Measurements from ENCODE around the gene VWA5B2. TPM values are rescaled to one million over a fixed set of nuclear protein-coding genes. Genes with fewer than 3 reads are reported as not detected.

Gene VWA5B2
- total and polyA plus RNA-seq, 9 of the 15 experiments (the other 6 are each of a cell fraction or from before 2014, with no cell fraction given) = 0.04 TPM; not detected in 8

- ATAC-seq = no peak
- Histone ChIP-seq H3K4me1 (replicated peaks in 1 of 2; ENCODE audit: control insufficient read depth in 2 of 2, insufficient read depth in 2 of 2, low read length in 2 of 2) (peaks cover 0 to 19% of the 10 kb centered on the region in 2 experiments; a peak in 3 of 5 replicates), H3K9me1 (ENCODE audit: control insufficient read depth, insufficient read depth, low read length) (no peaks in the 10 kb centered on the region), H4K20me1 (replicated peaks; ENCODE audit: control insufficient read depth, insufficient read depth, low read length) (peaks cover 27% of the 10 kb centered on the region), H3K4me2 (ENCODE audit: insufficient read depth, low read length) (no peak overlapping the region), H3K79me2 (ENCODE audit: control insufficient read depth, insufficient read depth, low read length) (peaks cover under 1% of the 10 kb centered on the region; the same call in 2 of the 3 replicates), H3K27ac (ENCODE audit: extremely low read depth, low read depth, low read length) (no peak overlapping the region), H3K27me3 (ENCODE audit: control insufficient read depth in 2 of 2, insufficient read depth in 2 of 2, low read length in 2 of 2) (peaks cover 0 to 8% of the 10 kb centered on the region in 2 experiments; a peak in 1 of 5 replicates), H3K36me3 (ENCODE audit: control insufficient read depth, insufficient read depth, low read length) (peaks cover 44% of the 10 kb centered on the region), H3K9ac (ENCODE audit: insufficient read depth in 1 of 2, low read depth in 2 of 2, low read length in 2 of 2) (no peak overlapping the region), H2AFZ (ENCODE audit: low read depth, low read length) (no peak overlapping the region), H3K4me3 (no peak overlapping the region), H3K9me3 (replicated peaks; ENCODE audit: control insufficient read depth, insufficient read depth, low read depth, low read length) (no peaks in the 10 kb centered on the region)
- no peak for FAIRE-seq
- intact Hi-C loops (cut with micrococcal nuclease) = loop anchor here (5.0 to 10.0 kb wide), 2 partner anchors 95 to 197 kb away; no protein-coding TSS in a partner anchor
- ChIA-PET POLR2A (interaction anchor here (0.6 to 1.1 kb wide), 4 partner anchors 307 to 1309 kb away, joined by 3 to 4 read pairs (median 3); no protein-coding TSS in a partner anchor), CTCF (ENCODE audit: low intra/inter-chr PET ratio) (interaction anchor here (2.2 kb wide), 1 partner anchor 346 kb away, joined by 17 read pairs; no protein-coding TSS in a partner anchor)
- in situ Hi-C loops (cut with MboI) = loop anchor here (10.0 kb wide), 1 partner anchor 227 kb away; the partner anchor contains the start of gene ABCC5
- WGBS (ENCODE audit: insufficient coverage, low coverage, missing lambda C conversion rate) = 74% methylated on average over 5 of the region's 5 CpGs
- TF ChIP-seq POLR2A (conservative IDR thresholded peaks at IDR 0.05) (no peak), KAT7 (CRISPR knock-in tag; IDR thresholded peaks at IDR 0.05; ENCODE audit: borderline replicate concordance) (no peak), GTF2F1 (IDR thresholded peaks at IDR 0.05; ENCODE audit: low read depth, low read length) (no peak), ZNF263 (CRISPR knock-in tag; IDR thresholded peaks at IDR 0.05; ENCODE audit: borderline replicate concordance) (no peak), TAF7 (tag; IDR thresholded peaks at IDR 0.05) (no peak), ELK1 (CRISPR knock-in tag; IDR thresholded peaks at IDR 0.05) (no peak), CAMTA2 (CRISPR knock-in tag; conservative IDR thresholded peaks at IDR 0.05) (no peak), CBX2 (IDR thresholded peaks at IDR 0.05; ENCODE audit: insufficient read depth, low read length, poor library complexity, severe bottlenecking) (no peak), RBM14 (IDR thresholded peaks at IDR 0.05; ENCODE audit: borderline replicate concordance, insufficient read depth, low read depth, low read length) (no peak), POU5F1 (IDR thresholded peaks at IDR 0.05; ENCODE audit: borderline replicate concordance, low read depth, low read length, partially characterized antibody) (no peak), TCFL5 (CRISPR knock-in tag; conservative IDR thresholded peaks at IDR 0.05) (no peak), CBX1 (IDR thresholded peaks at IDR 0.05; ENCODE audit: low read depth) (no peak), RAD21 (CRISPR knock-in tag; conservative IDR thresholded peaks at IDR 0.05 in 1 of 2, IDR thresholded peaks at IDR 0.05 in 1 of 2) (no peak)
- DNase-seq (ENCODE audit: extremely low read depth in 1 of 4, low spot score in 3 of 4) = no peak
- BruUV-seq (replicated peaks) = no TSS peak
Observed at GRCh38 chr3:184242297-184242685, 12.9 kb downstream of the VWA5B2 start.

Data from K562 (cell line).